ENCODE data around the gene PTPRN2. TPM values are rescaled to one million over a fixed set of nuclear protein-coding genes. Genes with fewer than 3 reads are reported as not detected.

PTPRN2 gene
- total and polyA plus RNA-seq, 2 of the 13 experiments (the other 11 are each of a cell fraction or from before 2014, with no cell fraction given), result 2.5 to 24.2 TPM

DNA sequence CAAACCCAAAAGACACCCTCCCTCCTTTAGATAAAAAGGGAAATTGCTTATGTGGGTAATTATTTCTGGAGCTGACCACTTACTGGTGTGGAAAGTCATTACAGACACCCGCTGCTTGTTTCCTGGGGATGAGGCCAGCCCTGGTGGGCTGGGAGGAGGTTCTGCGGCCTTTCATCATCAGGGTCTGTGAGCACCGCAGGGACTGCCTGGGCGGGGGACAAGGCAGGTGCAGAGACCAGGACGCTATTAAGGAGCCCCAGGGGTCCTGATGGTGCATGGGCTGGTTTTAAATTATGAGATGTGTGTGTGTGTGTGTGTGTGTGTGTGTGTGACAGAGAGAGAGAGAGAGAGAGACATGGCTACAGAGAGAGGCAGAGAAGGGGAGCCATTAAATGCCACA, 1079.6 kb downstream of the PTPRN2 start:
- DNase-seq (ENCODE audit: low spot score) (no peak), ATAC-seq (no peak), FAIRE-seq (no peak)
- peaks cover under 1 to 13% of the 10 kb centered on the region in 2 experiments for H3K27me3 ChIP-seq (ENCODE audit: control insufficient read depth in 1 of 2, insufficient read depth in 2 of 2, low read length in 2 of 2)
- H3K4me3 ChIP-seq (replicated peaks in 1 of 3; ENCODE audit: insufficient read depth in 1 of 3, low read depth in 2 of 3, low read length in 3 of 3), result no peak overlapping the region
- no peaks in the 10 kb centered on the region for H3K79me2 ChIP-seq (ENCODE audit: insufficient read depth, low read length)
- BruUV-seq (replicated peaks), result no TSS peak
- no peak overlapping the region for H2AFZ ChIP-seq (ENCODE audit: low read length)
- no peaks in the 10 kb centered on the region for H4K20me1 ChIP-seq (ENCODE audit: insufficient read depth, low read length)
- WGBS (ENCODE audit: low lambda C conversion rate), result 52% methylated on average over 5 of the region's 5 CpGs
- TF ChIP-seq KAT2B (IDR thresholded peaks at IDR 0.05; ENCODE audit: borderline replicate concordance, low read depth, low read length) (no peak), POLR2AphosphoS5 (IDR thresholded peaks at IDR 0.05; ENCODE audit: low read depth, low read length) (no peak), NFIB (CRISPR knock-in tag; IDR thresholded peaks at IDR 0.05; ENCODE audit: borderline replicate concordance) (no peak), ZNF570 (CRISPR knock-in tag; IDR thresholded peaks at IDR 0.05; ENCODE audit: borderline replicate concordance) (no peak)
- TF ChIP-seq, protein P1, sequence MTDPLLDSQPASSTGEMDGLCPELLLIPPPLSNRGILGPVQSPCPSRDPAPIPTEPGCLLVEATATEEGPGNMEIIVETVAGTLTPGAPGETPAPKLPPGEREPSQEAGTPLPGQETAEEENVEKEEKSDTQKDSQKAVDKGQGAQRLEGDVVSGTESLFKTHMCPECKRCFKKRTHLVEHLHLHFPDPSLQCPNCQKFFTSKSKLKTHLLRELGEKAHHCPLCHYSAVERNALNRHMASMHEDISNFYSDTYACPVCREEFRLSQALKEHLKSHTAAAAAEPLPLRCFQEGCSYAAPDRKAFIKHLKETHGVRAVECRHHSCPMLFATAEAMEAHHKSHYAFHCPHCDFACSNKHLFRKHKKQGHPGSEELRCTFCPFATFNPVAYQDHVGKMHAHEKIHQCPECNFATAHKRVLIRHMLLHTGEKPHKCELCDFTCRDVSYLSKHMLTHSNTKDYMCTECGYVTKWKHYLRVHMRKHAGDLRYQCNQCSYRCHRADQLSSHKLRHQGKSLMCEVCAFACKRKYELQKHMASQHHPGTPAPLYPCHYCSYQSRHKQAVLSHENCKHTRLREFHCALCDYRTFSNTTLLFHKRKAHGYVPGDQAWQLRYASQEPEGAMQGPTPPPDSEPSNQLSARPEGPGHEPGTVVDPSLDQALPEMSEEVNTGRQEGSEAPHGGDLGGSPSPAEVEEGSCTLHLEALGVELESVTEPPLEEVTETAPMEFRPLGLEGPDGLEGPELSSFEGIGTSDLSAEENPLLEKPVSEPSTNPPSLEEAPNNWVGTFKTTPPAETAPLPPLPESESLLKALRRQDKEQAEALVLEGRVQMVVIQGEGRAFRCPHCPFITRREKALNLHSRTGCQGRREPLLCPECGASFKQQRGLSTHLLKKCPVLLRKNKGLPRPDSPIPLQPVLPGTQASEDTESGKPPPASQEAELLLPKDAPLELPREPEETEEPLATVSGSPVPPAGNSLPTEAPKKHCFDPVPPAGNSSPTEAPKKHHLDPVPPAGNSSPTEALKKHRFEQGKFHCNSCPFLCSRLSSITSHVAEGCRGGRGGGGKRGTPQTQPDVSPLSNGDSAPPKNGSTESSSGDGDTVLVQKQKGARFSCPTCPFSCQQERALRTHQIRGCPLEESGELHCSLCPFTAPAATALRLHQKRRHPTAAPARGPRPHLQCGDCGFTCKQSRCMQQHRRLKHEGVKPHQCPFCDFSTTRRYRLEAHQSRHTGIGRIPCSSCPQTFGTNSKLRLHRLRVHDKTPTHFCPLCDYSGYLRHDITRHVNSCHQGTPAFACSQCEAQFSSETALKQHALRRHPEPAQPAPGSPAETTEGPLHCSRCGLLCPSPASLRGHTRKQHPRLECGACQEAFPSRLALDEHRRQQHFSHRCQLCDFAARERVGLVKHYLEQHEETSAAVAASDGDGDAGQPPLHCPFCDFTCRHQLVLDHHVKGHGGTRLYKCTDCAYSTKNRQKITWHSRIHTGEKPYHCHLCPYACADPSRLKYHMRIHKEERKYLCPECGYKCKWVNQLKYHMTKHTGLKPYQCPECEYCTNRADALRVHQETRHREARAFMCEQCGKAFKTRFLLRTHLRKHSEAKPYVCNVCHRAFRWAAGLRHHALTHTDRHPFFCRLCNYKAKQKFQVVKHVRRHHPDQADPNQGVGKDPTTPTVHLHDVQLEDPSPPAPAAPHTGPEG (CRISPR knock-in tag; IDR thresholded peaks at IDR 0.05), result no peak
- TF ChIP-seq, protein P2, sequence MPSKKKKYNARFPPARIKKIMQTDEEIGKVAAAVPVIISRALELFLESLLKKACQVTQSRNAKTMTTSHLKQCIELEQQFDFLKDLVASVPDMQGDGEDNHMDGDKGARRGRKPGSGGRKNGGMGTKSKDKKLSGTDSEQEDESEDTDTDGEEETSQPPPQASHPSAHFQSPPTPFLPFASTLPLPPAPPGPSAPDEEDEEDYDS (CRISPR knock-in tag; IDR thresholded peaks at IDR 0.05), result no peak
- no peaks in the 10 kb centered on the region for H3K9me3 ChIP-seq (ENCODE audit: low read length)
- H3K9ac ChIP-seq (ENCODE audit: insufficient read depth, low read depth, low read length), result no peak overlapping the region
- intact Hi-C loops (cut with micrococcal nuclease; ENCODE audit: unreplicated experiment) (no loop called here), in situ Hi-C loops (cut with HindIII; ENCODE audit: extremely low pct_ligation_motif_present, low pct_unique_long_range_greater_than_20kb) (no loop called here)
- CTCF ChIA-PET (ENCODE audit: low intra/inter-chr PET ratio, low total read pairs), result no interaction called here
- POLR2A ChIA-PET, result no interaction called here
- no peak overlapping the region for H3K27ac ChIP-seq (ENCODE audit: extremely low read length, insufficient read depth, low read length)
- no peaks in the 10 kb centered on the region for H3K4me1 ChIP-seq (ENCODE audit: insufficient read depth, low read length)
- no peak overlapping the region for H3K4me2 ChIP-seq (ENCODE audit: low read depth, low read length)
- H3K36me3 ChIP-seq (replicated peaks in 1 of 2; ENCODE audit: control insufficient read depth in 1 of 2, insufficient read depth in 2 of 2, low read length in 2 of 2), result no peaks in the 10 kb centered on the region
